GM12878 (cell line): ENCODE data around the gene MACROD2. TPM values are rescaled to one million over a fixed set of nuclear protein-coding genes. Genes with fewer than 3 reads are reported as not detected.

Experiments used
- ATAC-seq: fragments of 200-7000 bp; cut with Tn5 transposase; 3 replicates; pipeline ENCODE4 v1.9.1; 2020; ENCODE audit warnings: mild to moderate bottlenecking, moderate library complexity
- BruUV-seq: library from RNA; stranded (reverse); fragments of 400-500 nt; replicated peaks from 2 replicates; lab custom pipeline; 2021; lab: Mats Ljungman, UMichigan
- CTCF ChIA-PET: fragments of 300-600 bp; sonication (Branson Sonifier 250); formaldehyde crosslinking; extraction: SDS; loops from one replicate; lab custom pipeline; 2021; ENCODE audit warnings: inconsistent platforms; lab: Yijun Ruan, JAX
- POLR2A ChIA-PET: fragments of 350-600 bp; formaldehyde crosslinking; extraction: SDS; loops from one replicate; lab custom pipeline; 2021; ENCODE audit warnings: inconsistent platforms; lab: Charles Lee
- RAD21 ChIA-PET: fragments of 300-600 bp; sonication (Branson Sonifier 250); formaldehyde crosslinking; loops from one replicate; lab custom pipeline; 2023; ENCODE audit warnings: antibody characterized with exemption; ENCODE audit not compliant: unreplicated experiment; lab: Charles Lee
- SMC1A ChIA-PET: fragments of 300-600 bp; sonication (Branson Sonifier 250); formaldehyde crosslinking; loops from one replicate; lab custom pipeline; 2023; ENCODE audit not compliant: unreplicated experiment, uncharacterized antibody; lab: Charles Lee
- DNase-seq: peaks from one replicate; pipeline ENCODE4 v3.0.0-alpha.2; 2011; ENCODE audit warnings: low read depth, low spot score
- FAIRE-seq: peaks from 3 replicates; lab custom pipeline; 2011; peaks lifted over from hg19 to GRCh38; lab: Jason Lieb, UNC
- H2AFZ ChIP-seq: 2 replicates; pipeline ENCODE4 v1.6.0; 2011; ENCODE audit warnings: low read depth, low read length, control low read depth; ENCODE audit not compliant: control insufficient read depth
- H3K27ac ChIP-seq: 2 replicates; pipeline ENCODE4 v1.5.1; 2011; ENCODE audit warnings: control low read depth; ENCODE audit not compliant: control insufficient read depth, insufficient read depth
- H3K27me3 ChIP-seq, 2 experiments: replicated peaks in 1 of 2; 2 replicates each; pipeline versions ENCODE4 v1.6.0 to v1.6.1; 2011; ENCODE audit warnings: low read length in 1 of 2; ENCODE audit not compliant: control insufficient read depth in 2 of 2, insufficient read depth in 2 of 2
- H3K36me3 ChIP-seq, 2 experiments: 2 replicates each; pipeline ENCODE4 v1.5.1; 2011; ENCODE audit warnings: low read length in 1 of 2; ENCODE audit not compliant: control insufficient read depth in 2 of 2, insufficient read depth in 2 of 2
- H3K4me1 ChIP-seq: 2 replicates; pipeline ENCODE4 v1.6.1; 2011; ENCODE audit warnings: mild to moderate bottlenecking, low read length, moderate library complexity, mixed read lengths; ENCODE audit not compliant: control insufficient read depth, insufficient read depth
- H3K4me2 ChIP-seq: 2 replicates; pipeline ENCODE4 v1.6.0; 2011; ENCODE audit warnings: control low read depth; ENCODE audit not compliant: control insufficient read depth, insufficient read depth
- H3K4me3 ChIP-seq: fragments of 200-600 bp; sonication (generic); 2 replicates; pipeline ENCODE4 v1.5.1; 2016
- H3K79me2 ChIP-seq: 2 replicates; pipeline ENCODE4 v1.6.0; 2011; ENCODE audit warnings: low read length; ENCODE audit not compliant: control insufficient read depth, insufficient read depth
- H3K9ac ChIP-seq: 2 replicates; pipeline ENCODE4 v1.8.0; 2011; ENCODE audit warnings: low read length, control low read depth, mixed read lengths; ENCODE audit not compliant: control insufficient read depth, insufficient read depth
- H3K9me3 ChIP-seq: replicated peaks from 3 replicates; pipeline ENCODE4 v1.5.1; 2011; ENCODE audit warnings: mild to moderate bottlenecking, low read length; ENCODE audit not compliant: control insufficient read depth, insufficient read depth
- H4K20me1 ChIP-seq: 2 replicates; pipeline ENCODE4 v1.6.0; 2011; ENCODE audit not compliant: control insufficient read depth, insufficient read depth
- ATF7 ChIP-seq: fragments of 450-650 bp; IDR thresholded peaks from 2 replicates; pipeline ENCODE4 v1.6.1; 2016; ENCODE audit warnings: low read depth, mild to moderate bottlenecking
- BCL11A ChIP-seq: IDR thresholded peaks from 2 replicates; pipeline ENCODE4 v1.6.1; 2011; ENCODE audit warnings: low read depth, low read length
- CREB1 ChIP-seq: IDR thresholded peaks from 2 replicates; pipeline ENCODE4 v1.6.1; 2012; ENCODE audit warnings: low read depth, mild to moderate bottlenecking, inconsistent platforms
- DPF2 ChIP-seq: fragments of 450-650 bp; IDR thresholded peaks from 2 replicates; pipeline ENCODE4 v1.6.1; 2017; ENCODE audit warnings: mild to moderate bottlenecking
- EP300 ChIP-seq, 2 experiments: fragments of 150-350 bp in 1 of 2; IDR thresholded peaks; 2 replicates each; pipeline ENCODE4 v1.6.1; 2011 to 2012; ENCODE audit warnings: low read depth in 2 of 2, low read length in 2 of 2, borderline replicate concordance in 1 of 2, improper control_type of control experiment in 1 of 2, inconsistent platforms in 1 of 2; ENCODE audit not compliant: control insufficient read depth in 1 of 2
- FOS ChIP-seq: IDR thresholded peaks from 3 replicates; pipeline ENCODE4 v1.6.1; 2011; ENCODE audit warnings: borderline replicate concordance; ENCODE audit not compliant: insufficient read length; ENCODE audit errors: extremely low read depth
- IKZF2 ChIP-seq, 2 experiments: fragments of 450-650 bp; IDR thresholded peaks; 2 replicates each; pipeline ENCODE4 v1.6.1; 2017; ENCODE audit warnings: mild to moderate bottlenecking in 2 of 2, moderate library complexity in 2 of 2
- LARP7 ChIP-seq: fragments of 450-650 bp; IDR thresholded peaks from 2 replicates; pipeline ENCODE4 v1.6.1; 2017; ENCODE audit warnings: mild to moderate bottlenecking
- MEF2B ChIP-seq: fragments of 450-650 bp; IDR thresholded peaks from 2 replicates; pipeline ENCODE4 v1.6.1; 2018; ENCODE audit warnings: mild to moderate bottlenecking, moderate library complexity; ENCODE audit not compliant: partially characterized antibody, poor library complexity, severe bottlenecking
- MYB ChIP-seq: fragments of 150-350 bp; IDR thresholded peaks from 2 replicates; pipeline ENCODE4 v1.6.1; 2014; ENCODE audit warnings: mild to moderate bottlenecking, low read depth, low read length, borderline replicate concordance
- NR2C1 ChIP-seq: fragments of 450-650 bp; IDR thresholded peaks from 2 replicates; pipeline ENCODE4 v1.6.1; 2017; ENCODE audit warnings: antibody characterized with exemption, mild to moderate bottlenecking, moderate library complexity
- RAD21 ChIP-seq: IDR thresholded peaks from 2 replicates; pipeline ENCODE4 v1.6.1; 2011; ENCODE audit warnings: mild to moderate bottlenecking, low read depth, low read length, moderate library complexity; ENCODE audit not compliant: insufficient read depth
- SMARCA5 ChIP-seq: fragments of 450-650 bp; IDR thresholded peaks from 2 replicates; pipeline ENCODE4 v1.6.1; 2017; ENCODE audit warnings: mild to moderate bottlenecking
- YY1 ChIP-seq: IDR thresholded peaks from 2 replicates; pipeline ENCODE4 v1.6.1; 2011; ENCODE audit warnings: low read depth, mild to moderate bottlenecking, low read length
- WGBS: methylation state at CpG from one replicate; pipeline ENCODE4 v1.1.6; 2016; ENCODE audit warnings: low lambda C conversion rate; ENCODE audit not compliant: insufficient replicate concordance, insufficient coverage; ENCODE audit errors: missing lambda C conversion rate; 5-methylcytosine and 5-hydroxymethylcytosine counted together
- in situ Hi-C: fragments of 300-500 bp; cut with MboI; formaldehyde crosslinking; loops from 9 replicates; pipeline ENCODE4 v1.14.3; 2018; ENCODE audit warnings: mixed read lengths
- intact Hi-C: fragments of 100-400 bp; cut with micrococcal nuclease; formaldehyde crosslinking; loops from one replicate; pipeline ENCODE4 v1.14.2; 2022; ENCODE audit not compliant: unreplicated experiment
- polyA plus RNA-seq, 11 experiments: library from polyadenylated mRNA; depleted of rRNA in 4 of 11; unstranded in 6 of 11; stranded (reverse) in 5 of 11; fragments of >200 nt; fragmentation: Nextera tagmentation in 4 of 11; fragmentation: Illumina TruSeq in 1 of 11; extraction: Ambion mirVana in 4 of 11; extraction: Trizol in 1 of 11; gene quantifications; 1 replicate in 1 of 11; 2 replicates in 10 of 11; pipeline versions ENCODE4 v1.2.1 to v1.2.3, GENCODE V29; 2011 to 2016; ENCODE audit warnings: inconsistent platforms in 2 of 11, missing spikeins in 2 of 11, low read depth in 1 of 11
- total RNA-seq, 4 experiments: library from RNA; depleted of rRNA in 3 of 4; stranded (reverse); fragments of >200 nt in 3 of 4; fragmentation: Illumina TruSeq in 1 of 4; extraction: Trizol in 1 of 4; gene quantifications; 2 replicates each; pipeline versions ENCODE4 v1.2.1 to v1.2.3, GENCODE V29; 2013 to 2021
- TF ChIP-seq, protein P1 (sequence below): fragments of 450-650 bp; IDR thresholded peaks from 2 replicates; pipeline ENCODE4 v1.6.1; 2017; ENCODE audit warnings: low read depth, mild to moderate bottlenecking, moderate library complexity
- TF ChIP-seq, protein P2 (sequence below): IDR thresholded peaks from 2 replicates; pipeline ENCODE4 v1.6.1; 2012; ENCODE audit warnings: low read depth, low read length, improper control_type of control experiment
- TF ChIP-seq, protein P3 (sequence below): IDR thresholded peaks from 2 replicates; pipeline ENCODE4 v1.6.1; 2012; ENCODE audit warnings: low read depth, low read length, improper control_type of control experiment
- TF ChIP-seq, protein P4 (sequence below): fragments of 450-650 bp; IDR thresholded peaks from 2 replicates; pipeline ENCODE4 v1.6.1; 2016; ENCODE audit warnings: mild to moderate bottlenecking
- TF ChIP-seq, protein P5 (sequence below): fragments of 450-650 bp; IDR thresholded peaks from 2 replicates; pipeline ENCODE4 v1.6.1; 2017; ENCODE audit warnings: mild to moderate bottlenecking

The MACROD2 gene
- total and polyA plus RNA-seq, 10 of the 15 experiments (the other 5 are each of a cell fraction or from before 2014, with no cell fraction given): 1.1 to 21.5 (median 2.2) TPM

DNA sequence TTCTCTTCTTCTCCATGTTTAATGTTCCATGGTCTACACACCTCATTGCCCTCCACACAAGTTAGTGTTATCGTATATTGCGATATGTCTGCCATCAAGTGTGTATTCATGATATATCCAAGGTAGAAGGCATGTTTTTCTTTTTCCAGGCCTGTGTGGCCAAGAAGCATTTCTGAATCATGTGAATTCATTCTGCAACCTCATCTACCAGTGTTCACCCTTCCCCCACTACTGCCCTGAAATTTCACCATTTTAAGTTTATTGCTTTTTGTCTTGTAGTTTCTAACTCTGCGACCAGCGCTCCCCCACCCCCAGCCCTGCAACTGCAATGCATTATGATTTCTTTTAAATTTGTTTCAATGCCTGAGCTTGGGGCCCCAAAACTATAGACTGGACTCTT is 960.1 kb downstream of the MACROD2 start:
- ChIA-PET RAD21 (no interaction called here), SMC1A (interaction anchor here (0.6 kb wide), 1 partner anchor 159 kb away, joined by 3 read pairs; no protein-coding TSS in a partner anchor), POLR2A (no interaction called here), CTCF (no interaction called here)
- DNase-seq: no peak
- H3K9ac ChIP-seq: no peak overlapping the region
- intact Hi-C loops (loop anchor here (10.0 kb wide), 2 partner anchors 279 to 621 kb away; partner anchors contain the start of gene FLRT3), in situ Hi-C loops (no loop called here)
- FAIRE-seq: no peak
- H3K36me3 ChIP-seq: no peaks in the 10 kb centered on the region
- H3K4me1 ChIP-seq: no peaks in the 10 kb centered on the region
- H4K20me1 ChIP-seq: no peaks in the 10 kb centered on the region
- BruUV-seq: no TSS peak
- no peak overlapping the region for H3K4me2 ChIP-seq
- no peak overlapping the region for H3K4me3 ChIP-seq
- no peaks in the 10 kb centered on the region for H3K79me2 ChIP-seq
- no peak overlapping the region for H2AFZ ChIP-seq
- no peaks in the 10 kb centered on the region for H3K9me3 ChIP-seq
- TF ChIP-seq MYB (no peak), NR2C1 (no peak), YY1 (no peak), ATF7 (no peak), MEF2B (no peak), EP300 (IDR thresholded peaks at IDR 0.05; ENCODE audit: borderline replicate concordance in 1 of 2, control insufficient read depth in 1 of 2, low read depth in 2 of 2, low read length in 2 of 2) (no peak), SMARCA5 (no peak), BCL11A (no peak), IKZF2 (IDR thresholded peaks at IDR 0.05) (no peak), RAD21 (no peak), LARP7 (no peak), CREB1 (no peak), FOS (no peak), DPF2 (no peak)
- TF ChIP-seq, protein P1, sequence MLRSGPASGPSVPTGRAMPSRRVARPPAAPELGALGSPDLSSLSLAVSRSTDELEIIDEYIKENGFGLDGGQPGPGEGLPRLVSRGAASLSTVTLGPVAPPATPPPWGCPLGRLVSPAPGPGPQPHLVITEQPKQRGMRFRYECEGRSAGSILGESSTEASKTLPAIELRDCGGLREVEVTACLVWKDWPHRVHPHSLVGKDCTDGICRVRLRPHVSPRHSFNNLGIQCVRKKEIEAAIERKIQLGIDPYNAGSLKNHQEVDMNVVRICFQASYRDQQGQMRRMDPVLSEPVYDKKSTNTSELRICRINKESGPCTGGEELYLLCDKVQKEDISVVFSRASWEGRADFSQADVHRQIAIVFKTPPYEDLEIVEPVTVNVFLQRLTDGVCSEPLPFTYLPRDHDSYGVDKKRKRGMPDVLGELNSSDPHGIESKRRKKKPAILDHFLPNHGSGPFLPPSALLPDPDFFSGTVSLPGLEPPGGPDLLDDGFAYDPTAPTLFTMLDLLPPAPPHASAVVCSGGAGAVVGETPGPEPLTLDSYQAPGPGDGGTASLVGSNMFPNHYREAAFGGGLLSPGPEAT: no peak
- TF ChIP-seq, protein P2, sequence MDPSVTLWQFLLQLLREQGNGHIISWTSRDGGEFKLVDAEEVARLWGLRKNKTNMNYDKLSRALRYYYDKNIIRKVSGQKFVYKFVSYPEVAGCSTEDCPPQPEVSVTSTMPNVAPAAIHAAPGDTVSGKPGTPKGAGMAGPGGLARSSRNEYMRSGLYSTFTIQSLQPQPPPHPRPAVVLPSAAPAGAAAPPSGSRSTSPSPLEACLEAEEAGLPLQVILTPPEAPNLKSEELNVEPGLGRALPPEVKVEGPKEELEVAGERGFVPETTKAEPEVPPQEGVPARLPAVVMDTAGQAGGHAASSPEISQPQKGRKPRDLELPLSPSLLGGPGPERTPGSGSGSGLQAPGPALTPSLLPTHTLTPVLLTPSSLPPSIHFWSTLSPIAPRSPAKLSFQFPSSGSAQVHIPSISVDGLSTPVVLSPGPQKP: no peak
- TF ChIP-seq, protein P3, sequence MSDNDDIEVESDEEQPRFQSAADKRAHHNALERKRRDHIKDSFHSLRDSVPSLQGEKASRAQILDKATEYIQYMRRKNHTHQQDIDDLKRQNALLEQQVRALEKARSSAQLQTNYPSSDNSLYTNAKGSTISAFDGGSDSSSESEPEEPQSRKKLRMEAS: no peak
- TF ChIP-seq, protein P4, sequence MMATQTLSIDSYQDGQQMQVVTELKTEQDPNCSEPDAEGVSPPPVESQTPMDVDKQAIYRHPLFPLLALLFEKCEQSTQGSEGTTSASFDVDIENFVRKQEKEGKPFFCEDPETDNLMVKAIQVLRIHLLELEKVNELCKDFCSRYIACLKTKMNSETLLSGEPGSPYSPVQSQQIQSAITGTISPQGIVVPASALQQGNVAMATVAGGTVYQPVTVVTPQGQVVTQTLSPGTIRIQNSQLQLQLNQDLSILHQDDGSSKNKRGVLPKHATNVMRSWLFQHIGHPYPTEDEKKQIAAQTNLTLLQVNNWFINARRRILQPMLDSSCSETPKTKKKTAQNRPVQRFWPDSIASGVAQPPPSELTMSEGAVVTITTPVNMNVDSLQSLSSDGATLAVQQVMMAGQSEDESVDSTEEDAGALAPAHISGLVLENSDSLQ: no peak
- TF ChIP-seq, protein P5, sequence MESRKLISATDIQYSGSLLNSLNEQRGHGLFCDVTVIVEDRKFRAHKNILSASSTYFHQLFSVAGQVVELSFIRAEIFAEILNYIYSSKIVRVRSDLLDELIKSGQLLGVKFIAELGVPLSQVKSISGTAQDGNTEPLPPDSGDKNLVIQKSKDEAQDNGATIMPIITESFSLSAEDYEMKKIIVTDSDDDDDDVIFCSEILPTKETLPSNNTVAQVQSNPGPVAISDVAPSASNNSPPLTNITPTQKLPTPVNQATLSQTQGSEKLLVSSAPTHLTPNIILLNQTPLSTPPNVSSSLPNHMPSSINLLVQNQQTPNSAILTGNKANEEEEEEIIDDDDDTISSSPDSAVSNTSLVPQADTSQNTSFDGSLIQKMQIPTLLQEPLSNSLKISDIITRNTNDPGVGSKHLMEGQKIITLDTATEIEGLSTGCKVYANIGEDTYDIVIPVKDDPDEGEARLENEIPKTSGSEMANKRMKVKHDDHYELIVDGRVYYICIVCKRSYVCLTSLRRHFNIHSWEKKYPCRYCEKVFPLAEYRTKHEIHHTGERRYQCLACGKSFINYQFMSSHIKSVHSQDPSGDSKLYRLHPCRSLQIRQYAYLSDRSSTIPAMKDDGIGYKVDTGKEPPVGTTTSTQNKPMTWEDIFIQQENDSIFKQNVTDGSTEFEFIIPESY: no peak
- 98% methylated on average over 4 of the region's 4 CpGs for WGBS
- H3K27me3 ChIP-seq: no peaks in the 10 kb centered on the region
- ATAC-seq: no peak
- no peak overlapping the region for H3K27ac ChIP-seq
